Measurements from ENCODE around the gene PBX2. TPM values are rescaled to one million over a fixed set of nuclear protein-coding genes. Genes with fewer than 3 reads are reported as not detected.

The PBX2 gene
- total RNA-seq, 1 experiment from 2014 or later: 48.1 TPM

GRCh38 chr6:32202186-32202585 is 12.2 kb upstream of the PBX2 start:
- CTCF ChIA-PET: no interaction called here
- no peak for DNase-seq (ENCODE audit: unreplicated experiment)
- TF ChIP-seq, protein P1, sequence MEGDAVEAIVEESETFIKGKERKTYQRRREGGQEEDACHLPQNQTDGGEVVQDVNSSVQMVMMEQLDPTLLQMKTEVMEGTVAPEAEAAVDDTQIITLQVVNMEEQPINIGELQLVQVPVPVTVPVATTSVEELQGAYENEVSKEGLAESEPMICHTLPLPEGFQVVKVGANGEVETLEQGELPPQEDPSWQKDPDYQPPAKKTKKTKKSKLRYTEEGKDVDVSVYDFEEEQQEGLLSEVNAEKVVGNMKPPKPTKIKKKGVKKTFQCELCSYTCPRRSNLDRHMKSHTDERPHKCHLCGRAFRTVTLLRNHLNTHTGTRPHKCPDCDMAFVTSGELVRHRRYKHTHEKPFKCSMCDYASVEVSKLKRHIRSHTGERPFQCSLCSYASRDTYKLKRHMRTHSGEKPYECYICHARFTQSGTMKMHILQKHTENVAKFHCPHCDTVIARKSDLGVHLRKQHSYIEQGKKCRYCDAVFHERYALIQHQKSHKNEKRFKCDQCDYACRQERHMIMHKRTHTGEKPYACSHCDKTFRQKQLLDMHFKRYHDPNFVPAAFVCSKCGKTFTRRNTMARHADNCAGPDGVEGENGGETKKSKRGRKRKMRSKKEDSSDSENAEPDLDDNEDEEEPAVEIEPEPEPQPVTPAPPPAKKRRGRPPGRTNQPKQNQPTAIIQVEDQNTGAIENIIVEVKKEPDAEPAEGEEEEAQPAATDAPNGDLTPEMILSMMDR (IDR thresholded peaks at IDR 0.05; ENCODE audit: unreplicated experiment): no peak
- BruUV-seq (replicated peaks): no TSS peak
- no peak overlapping the region for H3K4me3 Mint-ChIP-seq (ENCODE audit: unreplicated experiment)
- H3K27ac Mint-ChIP-seq (ENCODE audit: low read depth, unreplicated experiment): no peak overlapping the region
- peaks cover 24% of the 10 kb centered on the region for H3K27me3 Mint-ChIP-seq (ENCODE audit: insufficient read depth, unreplicated experiment)
- H3K36me3 Mint-ChIP-seq (ENCODE audit: insufficient read depth, unreplicated experiment): peaks cover 6% of the 10 kb centered on the region
- POLR2A ChIA-PET: interaction anchor here (1.0 kb wide), 1 partner anchor 12 kb away, joined by 3 read pairs; the partner anchor contains the start of gene PBX2
- intact Hi-C loops (cut with micrococcal nuclease): no loop called here
- no peaks in the 10 kb centered on the region for H3K9me3 Mint-ChIP-seq (ENCODE audit: unreplicated experiment)
- no peaks in the 10 kb centered on the region for H3K4me1 Mint-ChIP-seq (ENCODE audit: insufficient read depth, unreplicated experiment)

DNA sequence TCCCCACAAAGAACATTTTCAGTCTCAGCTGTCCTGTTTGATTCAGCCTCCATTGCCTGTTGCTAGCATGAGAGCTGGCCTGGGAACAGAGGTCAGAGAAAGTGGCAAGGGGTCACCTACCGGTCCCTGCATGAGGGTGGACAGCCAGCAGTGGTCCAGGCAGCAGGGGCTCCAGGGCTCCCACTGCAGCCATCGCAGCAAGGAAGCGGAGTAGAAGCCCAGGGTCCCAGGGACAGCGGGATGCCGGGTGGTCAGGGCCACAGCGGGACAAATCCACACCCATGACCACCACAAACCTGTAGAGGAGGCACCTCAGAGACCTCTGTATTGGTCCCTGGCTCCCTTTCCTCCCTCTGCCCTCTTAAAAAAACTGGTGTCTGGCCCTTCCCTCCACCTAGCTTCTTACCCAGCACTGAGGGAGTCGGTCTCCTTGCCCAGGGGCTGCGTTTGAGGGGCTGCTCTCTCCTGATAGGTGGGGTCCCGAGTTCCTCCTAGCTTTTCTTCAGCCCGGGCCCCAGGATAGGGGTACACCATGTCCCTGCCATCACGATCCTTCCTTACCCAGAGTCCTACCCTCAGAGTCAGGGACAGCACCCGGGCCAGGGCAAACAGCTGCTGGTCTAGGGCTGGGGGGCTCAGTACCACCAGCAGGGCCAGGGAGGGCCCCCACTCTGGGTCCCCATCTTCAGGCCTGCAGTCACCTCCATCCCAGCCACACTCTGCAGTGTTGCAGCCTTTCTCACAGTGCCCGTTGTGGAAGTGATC is 10.9 kb upstream of the PBX2 start:
- Mint-ChIP-seq H3K4me3 (ENCODE audit: unreplicated experiment) (no peak overlapping the region), H3K27me3 (ENCODE audit: insufficient read depth, unreplicated experiment) (peaks cover 24% of the 10 kb centered on the region), H3K36me3 (ENCODE audit: insufficient read depth, unreplicated experiment) (peaks cover 6% of the 10 kb centered on the region), H3K9me3 (ENCODE audit: unreplicated experiment) (no peaks in the 10 kb centered on the region), H3K4me1 (ENCODE audit: insufficient read depth, unreplicated experiment) (no peaks in the 10 kb centered on the region), H3K27ac (ENCODE audit: low read depth, unreplicated experiment) (no peak overlapping the region)
- no peak for DNase-seq (ENCODE audit: unreplicated experiment)
- POLR2A ChIA-PET: no interaction called here
- no TSS peak for BruUV-seq (replicated peaks)
- CTCF ChIA-PET: no interaction called here
- intact Hi-C loops (cut with micrococcal nuclease): no loop called here
- TF ChIP-seq, protein P1 (IDR thresholded peaks at IDR 0.05; ENCODE audit: unreplicated experiment): no peak

DNA sequence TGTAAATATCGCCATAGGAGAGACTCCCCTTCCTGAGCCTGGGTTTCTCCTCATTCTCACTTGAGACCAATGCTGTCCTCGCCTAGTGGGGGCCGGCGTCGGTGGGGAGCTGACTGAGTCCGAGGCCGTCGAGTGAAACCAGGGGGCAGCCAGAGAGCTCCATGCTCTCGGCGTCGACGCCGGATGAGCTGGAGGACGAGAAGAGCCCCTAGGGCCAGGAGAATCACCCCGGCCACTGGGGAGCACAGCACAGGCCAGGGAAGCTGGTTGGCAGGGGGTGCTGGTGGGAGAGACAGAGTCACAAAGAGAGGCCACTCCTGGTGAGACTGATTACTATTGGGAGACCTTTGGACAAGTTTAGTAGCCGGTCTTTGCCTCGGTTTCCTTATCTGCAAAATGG is 8.9 kb upstream of the PBX2 start:
- POLR2A ChIA-PET: interaction anchor here (1.3 kb wide), 1 partner anchor 21 kb away, joined by 4 read pairs; no protein-coding TSS in a partner anchor
- no peak for DNase-seq (ENCODE audit: unreplicated experiment)
- H3K27me3 Mint-ChIP-seq (ENCODE audit: insufficient read depth, unreplicated experiment): peaks cover 9% of the 10 kb centered on the region
- H3K4me1 Mint-ChIP-seq (ENCODE audit: insufficient read depth, unreplicated experiment): peaks cover 8% of the 10 kb centered on the region
- intact Hi-C loops (cut with micrococcal nuclease): no loop called here
- no peaks in the 10 kb centered on the region for H3K9me3 Mint-ChIP-seq (ENCODE audit: unreplicated experiment)
- H3K36me3 Mint-ChIP-seq (ENCODE audit: insufficient read depth, unreplicated experiment): no peaks in the 10 kb centered on the region
- no peak overlapping the region for H3K27ac Mint-ChIP-seq (ENCODE audit: low read depth, unreplicated experiment)
- BruUV-seq (replicated peaks): no TSS peak
- TF ChIP-seq, protein P1 (IDR thresholded peaks at IDR 0.05; ENCODE audit: unreplicated experiment): no peak
- CTCF ChIA-PET: no interaction called here
- no peak overlapping the region for H3K4me3 Mint-ChIP-seq (ENCODE audit: unreplicated experiment)

DNA sequence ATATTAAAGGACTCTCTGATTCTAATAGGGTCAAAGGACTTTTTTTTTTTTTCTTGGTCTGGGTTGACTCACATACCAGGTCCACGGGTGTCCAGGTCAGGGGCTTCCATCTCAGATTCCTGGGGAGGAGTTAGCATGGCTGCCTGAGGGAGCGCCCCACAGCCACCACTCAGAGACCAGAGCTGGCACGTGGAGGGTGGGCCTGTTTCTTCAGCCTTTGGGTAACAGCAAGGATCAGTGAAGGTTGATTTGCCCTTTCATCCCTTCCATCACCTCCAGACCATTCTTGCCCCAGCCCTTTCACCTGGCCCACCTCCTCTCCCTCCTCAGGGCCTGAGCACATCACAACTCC is 8.3 kb upstream of the PBX2 start:
- DNase-seq (ENCODE audit: unreplicated experiment): no peak
- H3K27ac Mint-ChIP-seq (ENCODE audit: low read depth, unreplicated experiment): no peak overlapping the region
- POLR2A ChIA-PET: interaction anchor here (0.6 to 1.5 kb wide), 5 partner anchors 10 to 773 kb away, joined by 3 to 7 read pairs (median 4); partner anchors contain the start of gene ATF6B
- TF ChIP-seq, protein P1 (IDR thresholded peaks at IDR 0.05; ENCODE audit: unreplicated experiment): no peak
- intact Hi-C loops (cut with micrococcal nuclease): no loop called here
- CTCF ChIA-PET: no interaction called here
- no TSS peak for BruUV-seq (replicated peaks)
- no peaks in the 10 kb centered on the region for H3K36me3 Mint-ChIP-seq (ENCODE audit: insufficient read depth, unreplicated experiment)
- no peaks in the 10 kb centered on the region for H3K9me3 Mint-ChIP-seq (ENCODE audit: unreplicated experiment)
- H3K4me1 Mint-ChIP-seq (ENCODE audit: insufficient read depth, unreplicated experiment): peaks cover 12% of the 10 kb centered on the region
- H3K4me3 Mint-ChIP-seq (ENCODE audit: unreplicated experiment): no peak overlapping the region
- H3K27me3 Mint-ChIP-seq (ENCODE audit: insufficient read depth, unreplicated experiment): peaks cover 4% of the 10 kb centered on the region
